Measurements from ENCODE around the gene BDKRB2.

The BDKRB2 gene

GRCh38 chr14:96206461-96206860, 1.8 kb downstream of the BDKRB2 start:
- no peak overlapping the region for H3K4me2 ChIP-seq (ENCODE audit: low read length)
- H3K36me3 ChIP-seq (replicated peaks; ENCODE audit: low read depth, low read length): no peaks in the 10 kb centered on the region
- no peaks in the 10 kb centered on the region for H3K79me2 ChIP-seq (ENCODE audit: low read length)
- H4K20me1 ChIP-seq (ENCODE audit: insufficient read depth, low read length): no peaks in the 10 kb centered on the region
- H3K27ac ChIP-seq (ENCODE audit: low read length): no peak overlapping the region
- no peaks in the 10 kb centered on the region for H3K9me3 ChIP-seq (ENCODE audit: insufficient read depth, low read length)
- no peak overlapping the region for H3K4me3 ChIP-seq (ENCODE audit: low read length)
- no peak overlapping the region for H3K9ac ChIP-seq (ENCODE audit: low read length)
- no peak overlapping the region for H2AFZ ChIP-seq (ENCODE audit: low read depth, low read length)
- no peaks in the 10 kb centered on the region for H3K4me1 ChIP-seq (ENCODE audit: low read length)
- TF ChIP-seq CTCF (IDR thresholded peaks at IDR 0.05; ENCODE audit: low read depth, low read length) (no peak), EZH2phosphoT487 (IDR thresholded peaks at IDR 0.05; ENCODE audit: low read depth) (no peak)
- H3K27me3 ChIP-seq (ENCODE audit: low read depth, low read length): 0 out of 2 replicates have a peak, but pooled peaks cover 9% of the 10 kb centered on the region

GRCh38 chr14:96207686-96208085, 3.0 kb downstream of the BDKRB2 start:
- Histone ChIP-seq H4K20me1 (ENCODE audit: insufficient read depth, low read length) (no peaks in the 10 kb centered on the region), H2AFZ (ENCODE audit: low read depth, low read length) (no peak overlapping the region), H3K4me2 (ENCODE audit: low read length) (no peak overlapping the region), H3K4me3 (ENCODE audit: low read length) (no peak overlapping the region), H3K36me3 (replicated peaks; ENCODE audit: low read depth, low read length) (no peaks in the 10 kb centered on the region), H3K9me3 (ENCODE audit: insufficient read depth, low read length) (no peaks in the 10 kb centered on the region), H3K27me3 (ENCODE audit: low read depth, low read length) (peaks cover 12% of the 10 kb centered on the region; the same call in 1 of the 2 replicates), H3K9ac (ENCODE audit: low read length) (no peak overlapping the region), H3K79me2 (ENCODE audit: low read length) (no peaks in the 10 kb centered on the region), H3K27ac (ENCODE audit: low read length) (no peak overlapping the region), H3K4me1 (ENCODE audit: low read length) (no peaks in the 10 kb centered on the region)
- TF ChIP-seq CTCF (IDR thresholded peaks at IDR 0.05; ENCODE audit: low read depth, low read length) (no peak), EZH2phosphoT487 (IDR thresholded peaks at IDR 0.05; ENCODE audit: low read depth) (no peak)

DNA sequence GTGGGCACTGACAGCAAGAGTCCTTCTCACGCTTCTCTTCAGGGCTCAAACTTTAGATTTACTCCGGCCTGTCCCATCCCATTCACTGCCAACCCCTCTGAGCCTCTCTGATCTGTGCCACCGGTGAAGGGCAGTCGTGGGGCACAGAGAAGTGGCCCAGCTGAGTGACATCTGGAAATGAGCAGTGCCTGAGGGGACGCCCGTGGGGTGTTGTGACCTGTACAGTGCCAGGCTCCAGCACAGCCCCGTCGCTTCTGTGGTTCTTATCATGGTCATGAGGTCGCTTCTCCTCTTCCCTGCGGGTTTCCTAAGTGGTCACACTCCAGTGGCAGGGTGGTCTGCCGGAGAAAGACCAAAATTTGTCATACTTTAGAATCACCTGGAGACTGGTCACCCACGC, 4.1 kb downstream of the BDKRB2 start:
- Histone ChIP-seq H2AFZ (ENCODE audit: low read depth, low read length) (no peak overlapping the region), H3K36me3 (replicated peaks; ENCODE audit: low read depth, low read length) (no peaks in the 10 kb centered on the region), H4K20me1 (ENCODE audit: insufficient read depth, low read length) (no peaks in the 10 kb centered on the region), H3K9ac (ENCODE audit: low read length) (no peak overlapping the region), H3K27ac (ENCODE audit: low read length) (no peak overlapping the region), H3K4me3 (ENCODE audit: low read length) (no peak overlapping the region), H3K9me3 (ENCODE audit: insufficient read depth, low read length) (no peaks in the 10 kb centered on the region), H3K79me2 (ENCODE audit: low read length) (no peaks in the 10 kb centered on the region), H3K4me1 (ENCODE audit: low read length) (no peaks in the 10 kb centered on the region), H3K27me3 (ENCODE audit: low read depth, low read length) (peaks cover 14% of the 10 kb centered on the region; the same call in 1 of the 2 replicates), H3K4me2 (ENCODE audit: low read length) (no peak overlapping the region)
- TF ChIP-seq EZH2phosphoT487 (IDR thresholded peaks at IDR 0.05; ENCODE audit: low read depth) (no peak), CTCF (IDR thresholded peaks at IDR 0.05; ENCODE audit: low read depth, low read length) (no peak)

GRCh38 chr14:96212140-96212539, 7.5 kb downstream of the BDKRB2 start:
- TF ChIP-seq EZH2phosphoT487 (IDR thresholded peaks at IDR 0.05; ENCODE audit: low read depth): no peak
- no peak for TF ChIP-seq CTCF (IDR thresholded peaks at IDR 0.05; ENCODE audit: low read depth, low read length)
- H3K27ac ChIP-seq (ENCODE audit: low read length): no peak overlapping the region
- H2AFZ ChIP-seq (ENCODE audit: low read depth, low read length): no peak overlapping the region
- H3K9me3 ChIP-seq (ENCODE audit: insufficient read depth, low read length): no peaks in the 10 kb centered on the region
- H3K27me3 ChIP-seq (ENCODE audit: low read depth, low read length): peaks cover 36% of the 10 kb centered on the region; the same call in 1 of the 2 replicates
- no peaks in the 10 kb centered on the region for H3K36me3 ChIP-seq (replicated peaks; ENCODE audit: low read depth, low read length)
- H3K9ac ChIP-seq (ENCODE audit: low read length): no peak overlapping the region
- no peak overlapping the region for H3K4me3 ChIP-seq (ENCODE audit: low read length)
- H3K4me1 ChIP-seq (ENCODE audit: low read length): no peaks in the 10 kb centered on the region
- H3K4me2 ChIP-seq (ENCODE audit: low read length): no peak overlapping the region
- H4K20me1 ChIP-seq (ENCODE audit: insufficient read depth, low read length): no peaks in the 10 kb centered on the region
- no peaks in the 10 kb centered on the region for H3K79me2 ChIP-seq (ENCODE audit: low read length)

Data from OCI-LY3 (cell line).